SIG-M5 treated with dmso at 0.1 percent for 504 hours (cell line): Measurements from ENCODE around the gene CHCHD3.

Experiments
- DNase-seq: peaks from one replicate; lab custom pipeline; 2025; ENCODE audit not compliant: unreplicated experiment; lab: John Stamatoyannopoulos, UW

The CHCHD3 gene

DNA sequence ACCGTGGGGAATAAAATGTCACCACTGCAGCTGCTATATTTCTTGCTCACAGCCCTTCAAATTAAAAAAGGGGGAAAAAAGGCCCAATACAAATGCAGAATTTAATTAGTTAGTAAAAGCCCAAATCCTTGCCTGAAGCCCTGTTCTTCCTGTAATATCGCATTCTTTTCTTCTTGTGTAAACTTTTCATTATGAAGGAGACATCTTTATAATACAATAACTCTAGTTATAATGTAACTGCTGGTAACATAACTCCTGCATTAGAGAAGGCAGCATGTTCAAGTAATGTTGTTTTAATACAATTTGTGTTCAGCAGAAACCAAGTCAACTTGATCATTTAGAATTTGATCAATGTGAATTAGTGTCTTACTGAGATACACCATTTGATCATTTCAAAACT is 250.9 kb downstream of the CHCHD3 start:
- no peak for DNase-seq

DNA sequence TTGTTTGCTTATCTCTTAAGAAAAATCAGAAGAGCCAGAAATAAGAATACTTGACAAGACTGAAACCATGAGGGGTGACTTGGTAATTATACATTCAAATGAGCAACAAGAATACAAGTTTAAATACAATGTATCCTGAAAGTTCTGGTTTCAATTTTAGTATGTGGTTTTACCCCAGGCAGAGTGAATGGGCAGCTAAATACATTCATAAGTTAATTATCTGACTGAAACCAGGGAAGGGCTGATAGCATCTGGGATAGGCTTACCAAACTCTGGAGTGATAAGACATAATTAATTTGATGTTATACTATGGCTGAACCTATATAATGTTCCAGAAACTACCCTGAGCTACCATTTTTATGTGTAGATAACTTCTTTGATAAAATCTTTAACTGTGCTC is 253.4 kb downstream of the CHCHD3 start:
- DNase-seq, result no peak

GRCh38 chr7:132825932-132826835 is 255.7 kb downstream of the CHCHD3 start:
- DNase-seq, result no peak

GRCh38 chr7:132825222-132825621 is 256.7 kb downstream of the CHCHD3 start:
- DNase-seq, result no peak

GRCh38 chr7:132819648-132820047 is 262.2 kb downstream of the CHCHD3 start:
- no peak for DNase-seq

- no peak for DNase-seq
These were observed 263.9 kb downstream of the CHCHD3 start for GRCh38 chr7:132817949-132818348.

DNA sequence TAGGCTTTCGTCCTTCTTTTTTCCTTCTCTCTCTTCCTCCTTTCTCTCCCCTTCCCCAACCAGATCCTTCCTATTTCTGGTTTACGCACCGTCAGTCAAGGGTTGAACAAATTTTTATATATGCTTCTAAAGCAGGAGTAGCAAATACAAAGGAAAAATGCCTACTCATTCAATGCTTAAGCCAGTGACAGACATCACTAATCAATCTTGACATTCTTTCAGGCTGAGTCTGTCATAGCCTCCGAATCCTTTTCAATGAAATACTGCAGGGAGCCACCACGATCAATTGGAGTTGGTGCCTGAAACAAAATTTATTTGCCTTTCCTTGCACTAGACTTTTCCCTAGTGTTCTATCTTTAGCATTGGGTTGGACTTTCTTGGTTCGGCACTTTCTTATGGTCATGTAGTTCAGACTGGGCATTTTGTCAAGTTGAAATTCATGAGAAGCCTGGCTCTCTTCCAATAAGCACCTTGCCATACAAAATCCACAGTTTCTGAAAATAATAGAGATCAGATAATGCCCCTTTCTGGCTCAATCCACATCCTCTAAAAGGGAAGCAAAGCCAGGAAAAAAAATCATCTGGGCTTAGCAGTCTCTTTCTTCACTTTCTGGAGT is 266.1 kb downstream of the CHCHD3 start:
- no peak for DNase-seq

GRCh38 chr7:132815130-132815529 is 266.8 kb downstream of the CHCHD3 start:
- no peak for DNase-seq

DNA sequence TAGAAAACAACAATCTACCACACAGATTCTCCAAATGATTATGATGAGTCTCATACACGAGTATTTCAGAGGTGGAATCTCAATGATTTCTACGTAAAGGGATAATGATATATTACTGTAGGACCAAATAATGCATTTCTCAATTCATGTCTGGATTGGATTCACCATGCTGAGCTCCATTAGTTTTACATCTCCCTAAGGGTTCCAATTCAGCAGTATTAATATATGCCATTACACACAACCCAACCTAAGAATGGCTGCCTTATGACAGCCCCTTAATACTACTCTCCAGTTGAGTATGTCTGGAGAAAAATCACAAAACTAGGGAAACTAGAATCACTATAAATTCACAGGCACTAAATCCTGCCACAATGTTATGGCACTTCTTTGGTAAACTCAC is 271.3 kb downstream of the CHCHD3 start:
- DNase-seq, result no peak

- no peak for DNase-seq
These were observed 275.1 kb downstream of the CHCHD3 start for GRCh38 chr7:132806834-132807233.

- no peak for DNase-seq
These were observed 276.1 kb downstream of the CHCHD3 start for GRCh38 chr7:132805766-132806165.

DNA sequence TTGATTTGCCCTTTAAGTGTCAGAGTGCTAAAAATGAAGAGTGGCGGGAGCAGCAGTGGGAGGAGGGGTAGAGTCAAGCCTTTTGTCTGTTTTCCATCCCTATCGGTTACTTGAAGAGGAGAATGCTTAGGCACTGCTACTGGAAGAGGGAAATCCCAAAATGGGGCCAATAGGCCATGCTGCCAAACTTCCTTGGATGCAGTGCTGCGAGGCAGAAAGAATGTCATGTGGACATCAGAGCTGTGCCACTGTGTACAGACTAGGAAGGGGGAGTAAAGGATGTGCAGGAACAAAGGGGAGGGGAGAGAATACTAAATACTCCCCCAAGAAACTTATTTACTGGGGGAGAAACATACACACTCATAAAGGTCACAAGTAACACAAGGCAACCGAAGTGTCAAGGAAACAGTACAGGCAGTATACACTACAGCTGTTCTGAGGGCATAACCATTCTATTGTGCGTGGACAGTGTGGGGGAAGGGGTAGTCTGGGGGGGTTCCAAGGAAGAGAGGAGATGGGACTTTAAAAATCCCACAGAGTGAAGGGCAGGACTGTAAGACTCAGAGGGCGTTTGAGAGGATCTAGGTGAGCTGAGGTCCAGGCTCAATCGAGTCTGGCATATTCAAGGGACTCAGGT is 276.9 kb downstream of the CHCHD3 start:
- DNase-seq, result no peak

DNA sequence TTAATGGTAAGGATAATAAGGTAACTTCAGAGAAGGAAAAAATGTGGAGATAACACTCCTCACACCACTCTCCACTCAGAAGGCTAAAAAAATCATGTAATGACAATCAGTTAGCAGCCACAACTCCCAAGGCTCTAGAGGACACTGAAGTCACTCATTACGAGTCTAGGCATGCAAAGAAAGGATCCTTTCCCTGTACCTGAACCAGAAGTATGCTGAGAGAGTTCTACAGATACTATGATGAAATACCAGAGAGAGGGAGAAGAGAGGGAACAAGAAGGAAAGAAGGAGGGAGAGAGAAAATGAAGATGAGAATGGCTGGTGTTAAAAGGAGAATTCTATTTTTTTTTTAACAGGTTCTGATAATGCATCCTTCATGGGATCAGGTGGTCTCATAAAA is 281.4 kb downstream of the CHCHD3 start:
- no peak for DNase-seq

GRCh38 chr7:132799081-132799413 is 282.8 kb downstream of the CHCHD3 start:
- DNase-seq, result no peak

- no peak for DNase-seq
These were observed 284.7 kb downstream of the CHCHD3 start for GRCh38 chr7:132797152-132797551.

GRCh38 chr7:132793474-132793873 is 288.4 kb downstream of the CHCHD3 start:
- DNase-seq, result no peak

DNA sequence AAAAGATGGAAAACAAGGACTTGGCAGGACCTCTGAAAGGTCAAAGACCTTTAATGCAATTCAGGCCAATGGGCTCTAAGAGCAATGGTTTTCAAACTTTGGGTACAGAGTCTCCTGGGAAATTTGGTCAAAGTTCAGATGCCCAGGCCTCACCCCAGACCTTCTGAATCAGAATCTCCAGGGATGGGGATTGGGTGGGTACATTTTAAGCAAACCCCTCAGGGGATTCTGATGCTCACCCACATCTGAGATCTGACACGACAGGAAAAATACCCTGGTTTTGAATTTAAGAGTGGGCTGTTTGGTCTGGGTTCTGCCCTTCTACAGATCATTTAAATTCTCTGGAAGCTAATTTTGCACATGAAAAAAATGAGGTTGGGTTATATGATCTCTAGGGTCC is 290.9 kb downstream of the CHCHD3 start:
- DNase-seq, result no peak

DNA sequence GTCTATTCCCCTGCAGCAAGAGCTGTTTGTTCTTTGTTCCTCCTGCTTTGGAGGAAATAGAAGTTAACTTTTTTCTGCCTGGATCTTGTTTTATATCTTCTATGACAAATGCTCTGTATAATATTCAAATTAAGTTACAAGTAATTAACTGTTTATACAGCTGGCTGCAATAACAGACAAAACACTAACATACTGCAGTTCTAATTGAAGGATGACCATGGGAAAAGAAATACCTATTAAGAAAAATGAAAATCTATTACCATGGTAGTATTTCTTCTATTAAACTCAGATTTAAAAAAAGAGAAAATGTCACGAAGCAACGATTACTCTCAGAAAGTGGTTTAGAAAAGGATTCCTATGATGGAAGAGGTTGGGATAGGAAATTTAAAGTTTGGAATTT is 291.8 kb downstream of the CHCHD3 start:
- DNase-seq, result no peak

- no peak for DNase-seq
These were observed 292.6 kb downstream of the CHCHD3 start for GRCh38 chr7:132789281-132789680.

DNA sequence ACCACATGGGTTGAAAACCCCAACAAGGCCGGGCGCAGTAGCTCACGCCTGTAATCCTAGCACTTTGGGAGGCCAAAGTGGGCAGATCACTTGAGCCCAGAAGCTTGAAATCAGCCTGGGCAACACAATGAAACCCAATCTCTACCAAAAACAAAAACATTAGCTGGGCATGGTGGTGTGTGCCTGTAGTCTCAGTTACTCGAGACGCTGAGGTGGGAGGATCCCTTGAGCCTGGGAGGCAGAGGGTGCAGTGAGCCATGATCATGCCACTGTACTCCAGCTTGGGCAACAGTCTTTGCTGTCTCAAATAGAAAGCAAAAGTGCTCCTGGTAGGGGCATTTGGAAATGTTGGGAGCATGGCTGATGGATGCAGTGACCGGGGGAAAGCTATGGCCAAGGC is 296.0 kb downstream of the CHCHD3 start:
- DNase-seq, result no peak

GRCh38 chr7:132784406-132784805 is 297.5 kb downstream of the CHCHD3 start:
- no peak for DNase-seq

DNA sequence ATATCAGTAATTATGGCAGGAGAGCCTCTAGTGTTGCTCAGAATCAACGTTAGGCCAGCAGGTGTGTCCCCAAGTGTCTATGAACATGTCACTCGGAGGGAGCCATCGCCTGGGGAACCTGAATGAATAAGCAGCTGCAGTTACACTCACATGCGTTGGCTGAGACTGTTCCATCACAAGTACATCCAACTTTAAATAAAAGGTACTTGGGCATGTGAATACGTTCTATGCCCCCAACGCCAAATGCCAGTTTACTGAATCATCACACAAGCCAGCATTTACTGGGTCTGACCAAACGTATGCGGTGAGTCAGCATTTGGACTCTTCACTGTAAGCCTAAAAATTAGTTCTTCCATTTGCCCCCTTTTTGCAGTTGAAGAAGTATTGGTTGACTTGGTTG is 298.1 kb downstream of the CHCHD3 start:
- DNase-seq, result no peak
